GM21447 (cell line): ENCODE measurements around the gene SOCS7.

Experiments
- ATAC-seq: cut with Tn5 transposase; IDR thresholded peaks from one replicate; pipeline ENCODE4 v1.9.1; 2021; ENCODE audit not compliant: unreplicated experiment

SOCS7 gene

DNA sequence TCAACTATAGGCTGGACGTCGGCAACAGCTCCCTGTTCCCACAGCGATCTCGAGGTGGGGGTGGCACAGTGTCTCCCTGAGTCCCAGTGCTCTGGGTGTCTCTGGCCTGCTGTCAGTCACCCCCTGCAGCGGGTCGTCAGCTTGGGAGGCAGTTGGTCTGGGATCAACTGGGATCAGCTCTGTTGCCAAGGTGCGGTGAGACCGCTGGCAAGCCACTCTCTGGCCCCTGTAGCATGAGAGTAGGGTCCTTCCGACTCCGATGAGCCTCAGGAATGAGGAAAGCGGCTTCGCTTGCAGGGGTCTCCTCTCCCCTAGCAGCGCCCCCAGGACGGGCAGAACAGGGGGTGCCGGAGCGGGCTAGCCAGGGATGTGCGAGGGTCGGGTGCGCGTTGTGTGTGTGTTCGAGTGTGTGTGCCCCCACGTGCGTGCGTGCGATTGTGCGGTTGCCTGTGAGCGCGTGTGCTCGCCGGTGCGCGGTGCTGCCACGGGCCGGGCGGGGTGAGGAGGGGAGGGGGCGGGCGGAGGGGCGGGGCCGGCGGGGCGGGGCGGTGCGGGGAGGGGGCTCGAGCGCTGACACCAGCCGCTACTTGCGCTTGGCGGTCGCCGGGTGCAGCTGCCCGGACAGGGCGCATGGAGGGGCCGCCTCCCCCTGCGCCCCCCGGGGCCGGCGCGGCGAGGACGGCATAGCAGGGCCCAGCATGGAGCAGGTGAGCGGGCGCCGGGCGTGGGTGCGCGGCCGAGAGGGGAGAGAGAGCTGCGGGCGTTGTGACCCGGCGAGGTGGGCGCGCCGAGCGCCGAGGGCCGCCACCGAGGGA is 67.3 kb downstream of the SOCS7 start:
- ATAC-seq = no peak

DNA sequence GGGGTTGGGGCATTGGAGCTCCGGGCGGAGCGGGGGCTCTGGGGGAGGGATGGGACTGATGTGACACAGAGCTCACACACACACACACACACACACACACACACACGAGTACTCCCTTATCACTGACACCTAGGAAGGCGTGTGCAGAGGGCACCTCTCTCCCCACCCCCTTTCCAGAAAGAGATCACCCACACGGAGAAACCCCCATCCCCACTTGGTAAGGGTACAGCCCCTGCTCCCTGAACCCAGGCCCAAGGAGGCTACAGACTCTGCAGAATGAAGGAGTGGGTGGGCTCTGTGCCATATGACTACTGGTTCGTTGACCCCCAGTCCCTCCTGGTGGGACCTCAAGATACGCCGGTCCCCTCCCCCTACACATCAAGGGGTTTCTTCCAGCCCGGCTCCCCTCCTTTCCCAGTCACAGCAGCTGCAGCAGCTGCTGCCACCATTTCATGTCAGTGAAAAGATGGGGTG is 67.9 kb downstream of the SOCS7 start:
- ATAC-seq = no peak

DNA sequence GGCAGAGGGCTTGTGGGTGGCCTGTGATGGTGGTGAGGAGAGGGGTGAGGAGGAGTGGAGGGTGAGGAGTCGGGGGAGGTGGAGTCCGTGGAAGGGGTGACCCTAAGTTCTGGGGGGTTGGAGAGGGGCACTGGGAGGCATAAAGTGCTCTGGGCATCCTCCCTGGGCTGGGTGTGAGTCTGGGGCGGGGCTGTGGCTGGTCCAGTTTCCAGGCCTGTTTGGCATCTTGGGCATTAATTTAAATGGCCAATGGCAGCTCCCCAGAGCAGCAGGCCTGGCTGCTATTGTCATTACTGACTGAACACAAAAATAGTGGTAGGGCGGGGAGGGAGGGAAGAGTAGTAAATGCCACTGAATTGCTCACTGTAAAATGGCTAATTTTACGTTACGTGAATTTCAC is 68.9 kb downstream of the SOCS7 start:
- no peak for ATAC-seq

DNA sequence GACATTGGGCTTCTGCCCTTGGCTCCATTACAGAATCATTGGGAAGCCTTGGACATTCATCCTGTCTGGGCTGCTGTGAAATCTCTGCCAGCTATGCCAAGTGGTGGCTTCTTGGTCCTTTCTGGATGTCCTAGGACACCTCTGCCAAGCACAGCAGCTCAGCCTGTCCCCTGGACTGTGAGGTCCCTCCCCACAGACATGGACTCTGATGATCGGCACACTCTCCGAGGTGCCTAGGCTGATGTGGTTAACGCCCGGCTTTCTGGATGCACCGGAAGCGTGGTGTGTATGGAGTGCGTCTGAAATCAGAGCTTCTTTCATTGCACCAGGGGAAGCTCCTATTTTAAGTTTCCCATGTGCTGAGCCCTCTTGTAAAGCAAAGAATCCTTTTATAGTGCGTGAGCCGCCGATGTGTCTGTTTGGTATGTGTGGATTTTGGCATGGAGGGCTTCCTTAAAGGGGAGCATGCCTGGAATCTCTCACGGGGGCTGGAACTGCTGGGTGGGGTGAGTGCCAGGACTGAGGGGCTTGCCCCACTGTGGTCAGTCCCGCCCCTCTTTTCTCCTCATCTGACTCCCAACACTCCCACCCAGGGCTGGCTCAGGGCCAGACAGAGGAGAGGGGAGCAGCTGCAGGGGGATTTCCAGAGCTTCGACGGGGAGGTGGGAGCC is 69.7 kb downstream of the SOCS7 start:
- no peak for ATAC-seq

DNA sequence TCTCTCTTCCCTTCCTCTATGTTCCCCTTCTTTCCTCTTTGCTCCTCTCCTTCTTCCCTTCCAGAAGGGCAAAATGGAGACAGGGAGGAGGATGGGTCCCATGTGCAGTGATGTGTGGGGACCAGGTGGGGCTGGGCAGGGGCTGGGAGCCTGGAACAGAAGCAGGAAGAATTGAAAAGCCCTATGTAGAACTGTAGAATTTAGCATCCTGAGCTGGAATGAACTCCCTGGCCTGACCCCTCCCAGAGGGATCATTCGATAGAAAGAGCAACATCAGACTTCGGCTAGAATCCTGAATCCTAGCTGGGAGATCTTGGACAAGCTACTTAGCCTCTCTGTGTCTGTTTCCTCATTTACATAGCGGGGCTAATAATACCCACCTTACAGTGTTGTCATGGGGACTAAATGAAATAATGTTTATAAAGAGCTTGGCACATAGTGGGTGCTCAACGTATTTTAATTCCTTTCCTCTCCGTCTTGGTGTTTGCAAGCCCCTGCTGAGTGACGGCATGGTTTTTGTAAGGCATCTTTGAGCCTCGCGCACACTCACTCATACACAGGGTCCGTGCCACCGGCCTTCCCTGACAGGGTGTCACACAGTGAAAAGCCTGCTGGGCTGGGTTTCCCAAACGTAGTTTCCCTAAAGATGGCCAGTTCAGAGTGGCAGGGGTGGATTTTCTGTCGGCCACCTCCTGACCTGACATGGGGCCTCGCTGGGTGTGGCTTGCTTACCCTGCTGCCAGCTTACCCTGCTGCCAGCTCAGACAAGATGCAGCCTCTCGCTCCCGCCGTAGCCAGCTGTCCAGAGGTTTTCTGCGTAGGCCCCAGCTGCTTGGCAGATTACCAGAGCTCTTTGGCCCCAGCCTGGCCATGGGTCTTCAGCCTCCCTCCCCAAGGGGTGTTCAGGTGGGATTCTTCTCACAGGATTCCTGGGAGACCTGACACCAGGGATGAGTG is 70.5 kb downstream of the SOCS7 start:
- ATAC-seq = no peak

DNA sequence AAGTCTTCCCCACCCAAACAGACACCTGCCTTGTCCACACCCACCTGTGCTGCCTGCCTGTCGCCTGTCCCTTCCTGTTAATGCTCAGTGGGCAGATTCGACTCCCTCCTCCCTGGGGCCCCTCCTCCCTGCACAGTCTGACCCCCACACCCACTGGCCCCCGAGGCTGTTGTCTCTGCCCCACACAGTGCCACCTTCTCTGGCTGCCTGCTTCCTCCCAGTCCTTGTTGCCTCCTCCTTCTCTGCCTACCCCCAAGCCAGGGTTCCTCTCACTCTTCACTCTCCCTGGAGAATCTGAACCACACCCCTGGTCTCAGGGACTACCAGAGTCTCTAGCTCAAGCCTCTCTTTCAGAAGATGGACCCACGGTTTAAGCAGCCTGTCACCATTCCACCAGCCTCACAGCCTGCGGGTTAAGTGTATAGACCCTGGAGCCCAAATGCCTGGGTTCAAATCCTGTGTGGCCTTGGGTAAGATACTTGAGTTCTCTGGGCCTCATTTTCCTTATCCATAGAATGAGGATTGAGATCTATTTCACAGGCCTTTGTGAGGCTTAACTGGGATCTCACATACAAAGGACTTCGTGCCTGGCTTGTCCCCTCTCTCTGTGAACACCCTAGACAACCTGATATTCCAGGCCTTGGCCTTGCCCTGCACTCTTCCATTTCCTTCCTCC is 72.8 kb downstream of the SOCS7 start:
- ATAC-seq = no peak

DNA sequence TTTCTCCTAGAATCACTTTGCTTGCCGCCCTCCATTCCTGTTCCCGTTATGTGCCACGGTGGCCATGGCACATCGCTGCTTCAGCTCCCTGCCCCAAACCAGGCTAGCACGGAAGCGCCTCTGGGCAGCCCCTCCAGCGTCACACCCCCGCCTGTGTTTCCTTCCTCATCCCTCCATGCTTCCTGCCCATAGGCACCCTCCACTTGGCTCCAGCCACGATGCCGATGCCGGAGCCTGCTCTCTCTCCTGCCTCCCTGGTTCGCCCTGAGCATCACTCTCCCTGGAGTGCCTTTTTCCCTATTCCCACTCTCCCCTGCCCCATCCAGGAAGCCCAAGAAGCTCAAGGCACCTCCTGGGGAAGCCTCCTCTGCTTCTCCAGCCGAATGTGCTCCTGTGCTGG is 73.4 kb downstream of the SOCS7 start:
- ATAC-seq = no peak

DNA sequence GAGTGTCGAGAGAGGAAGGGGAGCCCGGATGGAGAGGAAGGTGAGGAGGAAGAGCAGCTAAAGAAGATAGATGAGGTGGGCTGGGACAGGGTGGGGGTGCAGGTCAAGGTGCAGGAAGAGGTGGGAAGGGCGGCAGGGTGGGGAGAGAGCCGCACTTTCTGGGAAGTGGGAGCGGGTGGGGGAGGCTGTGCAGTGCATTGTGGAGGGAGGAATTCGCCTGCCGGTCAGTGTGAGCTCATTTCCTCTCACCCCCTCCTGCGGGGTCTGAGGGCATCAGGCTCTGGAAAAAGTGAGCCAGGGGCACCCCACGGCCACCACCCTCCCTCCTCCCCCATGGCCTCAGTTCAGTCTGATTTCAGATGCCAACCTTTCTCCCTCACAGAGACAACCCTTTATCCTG is 74.1 kb downstream of the SOCS7 start:
- ATAC-seq = no peak

DNA sequence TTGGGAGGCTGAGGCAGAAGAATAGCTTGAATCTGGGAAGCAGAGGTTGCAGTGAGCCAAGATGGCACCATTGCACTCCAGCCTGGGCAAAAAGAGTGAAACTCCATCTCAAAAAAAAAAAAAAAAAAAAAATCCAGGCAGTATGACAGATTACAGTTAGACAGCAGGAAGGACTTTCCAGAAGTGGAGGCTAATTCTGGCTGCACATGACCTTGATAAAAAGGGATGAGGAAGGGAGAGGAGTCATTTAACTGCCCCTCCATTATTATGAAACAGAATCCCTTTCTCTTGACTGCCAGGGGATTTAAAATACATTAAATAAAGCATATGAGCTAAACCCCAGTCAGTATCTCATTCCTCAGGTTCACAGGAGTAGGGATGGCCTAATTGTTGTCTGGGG is 74.8 kb downstream of the SOCS7 start:
- ATAC-seq = no peak

DNA sequence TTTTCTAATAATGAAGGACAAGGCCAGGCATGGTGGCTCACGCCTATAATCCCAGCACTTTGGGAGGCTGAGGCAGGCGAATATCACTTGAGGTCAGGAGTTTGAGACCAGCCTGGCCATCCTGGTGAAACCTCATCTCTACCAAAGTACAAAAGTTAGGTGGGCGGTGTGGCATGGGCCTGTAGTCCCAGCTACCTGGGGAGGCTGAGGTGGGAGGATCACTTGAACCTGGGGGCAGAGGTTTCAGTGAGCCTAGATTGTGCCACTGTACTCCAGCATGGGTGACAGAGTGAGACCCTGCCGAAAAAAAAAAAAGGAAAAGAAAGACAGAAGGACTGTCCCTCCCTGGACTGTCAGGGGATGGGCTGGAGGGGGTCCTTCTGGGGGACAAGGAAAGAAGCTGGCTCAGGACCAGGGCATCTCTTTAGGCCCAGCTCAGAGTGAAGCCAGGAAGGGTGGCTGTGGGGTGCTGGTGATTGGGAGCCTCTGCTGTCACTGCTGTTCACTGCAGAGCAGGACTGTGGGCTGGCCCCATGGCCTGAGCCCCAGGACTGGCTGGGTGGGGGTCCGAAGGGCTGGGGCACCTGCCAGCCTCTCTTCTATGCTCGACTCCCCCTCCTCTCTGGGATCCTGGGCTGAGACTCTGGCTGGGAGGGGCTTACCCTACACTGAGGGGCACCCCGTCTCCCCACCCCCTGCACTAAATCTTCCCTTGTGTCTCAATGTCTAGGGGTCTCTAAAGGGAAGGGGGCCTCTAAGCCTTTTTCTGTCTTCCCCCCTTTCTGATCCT is 75.7 kb downstream of the SOCS7 start:
- ATAC-seq = no peak

DNA sequence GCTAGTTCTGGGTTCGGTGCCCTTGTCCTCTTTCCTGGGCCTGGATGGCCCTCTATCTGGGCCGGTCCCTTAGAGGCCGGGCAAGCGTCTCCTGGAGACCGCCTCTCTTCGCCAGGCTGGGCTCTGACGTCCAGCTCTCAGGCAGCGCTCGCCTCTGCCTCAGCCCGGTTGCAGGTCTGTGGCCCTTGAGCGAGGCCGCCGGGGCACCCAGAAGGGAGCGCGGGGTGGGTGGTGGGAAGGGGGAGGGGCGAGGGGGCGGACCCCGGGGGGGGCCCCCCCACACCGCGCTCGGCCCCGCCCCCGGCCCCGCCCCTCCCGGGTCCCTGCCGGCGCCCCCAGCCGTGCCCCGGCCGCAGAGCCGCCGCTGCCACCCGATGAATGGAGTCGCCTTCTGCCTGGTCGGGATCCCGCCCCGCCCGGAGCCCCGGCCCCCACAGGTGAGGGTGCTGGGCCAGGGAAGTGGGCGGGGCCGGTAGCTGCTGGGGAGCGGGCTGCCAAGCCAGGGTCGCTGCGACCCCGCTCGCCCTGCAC is 76.5 kb downstream of the SOCS7 start, which contains the start of gene ARHGAP23:
Gene ARHGAP23 (plus strand): TSS at position 353 of the 531 bp plus-strand sequence. CDS start 22 bp downstream, at position 375.
- no peak for ATAC-seq

DNA sequence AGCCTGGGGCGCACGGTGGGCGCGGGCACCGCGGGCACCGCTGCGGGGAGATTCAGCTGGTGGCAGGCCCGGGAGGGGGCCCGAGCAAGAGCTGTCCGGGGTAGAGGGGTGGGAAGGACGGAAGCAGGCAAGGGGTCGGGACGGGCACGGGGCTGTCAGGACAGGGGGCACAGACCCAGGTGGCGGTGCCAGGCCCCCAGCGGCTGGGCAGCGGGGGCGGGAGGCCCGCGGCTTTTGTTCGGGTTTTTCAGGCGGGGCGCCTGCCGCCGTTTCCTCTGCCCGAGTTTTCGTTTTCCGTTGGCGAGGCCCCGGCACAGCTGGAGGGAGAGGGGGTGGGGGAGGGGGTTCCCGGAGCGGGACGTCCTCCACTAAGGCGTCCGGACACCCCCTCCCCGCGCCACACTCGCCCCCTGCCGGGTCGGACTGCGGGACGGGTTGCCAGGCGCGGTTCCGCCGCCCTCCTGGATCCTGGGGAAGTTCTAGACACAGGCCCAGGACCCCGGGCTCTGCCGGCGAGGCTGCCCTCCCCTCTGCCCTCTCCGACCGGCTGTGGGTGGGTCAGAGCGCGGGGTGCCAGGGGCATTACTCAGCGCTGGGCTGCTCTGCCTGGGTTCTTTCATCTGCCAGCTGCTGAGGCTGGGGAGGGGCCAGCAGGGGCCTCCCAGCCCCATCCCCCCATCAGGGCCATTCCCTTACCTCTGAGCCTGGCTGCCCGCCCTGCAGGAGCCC is 77.2 kb downstream of the SOCS7 start:
- no peak for ATAC-seq

DNA sequence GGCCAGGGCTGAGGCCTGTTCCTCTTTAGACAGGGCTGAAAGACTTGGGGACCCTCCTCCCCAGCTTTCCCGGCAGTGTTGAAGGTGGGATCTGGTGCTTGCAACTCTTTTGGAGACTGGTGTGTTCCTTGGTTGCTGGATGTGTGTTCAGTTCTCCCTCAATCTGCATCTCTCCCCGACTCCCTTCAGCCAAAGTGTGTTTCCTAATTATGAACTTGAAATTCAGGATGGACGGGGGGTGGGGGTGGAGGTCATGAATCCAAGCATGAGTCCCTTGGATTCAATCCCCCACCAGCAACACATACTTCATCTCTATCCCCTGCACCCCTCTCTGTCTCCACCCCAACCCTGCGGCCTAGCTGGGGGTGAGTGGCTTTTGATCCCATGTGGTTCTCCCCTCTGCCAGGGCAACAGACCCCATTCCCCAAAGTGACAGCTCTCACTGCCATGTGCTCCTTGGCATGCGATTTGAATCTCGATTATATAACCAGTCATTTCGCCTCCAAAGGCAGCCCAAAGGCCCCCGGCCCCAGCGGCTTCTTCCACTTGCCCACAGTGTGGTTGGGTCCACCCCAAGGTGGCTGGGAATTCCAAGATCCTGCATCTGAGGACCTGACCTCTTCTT is 77.9 kb downstream of the SOCS7 start:
- ATAC-seq = no peak

DNA sequence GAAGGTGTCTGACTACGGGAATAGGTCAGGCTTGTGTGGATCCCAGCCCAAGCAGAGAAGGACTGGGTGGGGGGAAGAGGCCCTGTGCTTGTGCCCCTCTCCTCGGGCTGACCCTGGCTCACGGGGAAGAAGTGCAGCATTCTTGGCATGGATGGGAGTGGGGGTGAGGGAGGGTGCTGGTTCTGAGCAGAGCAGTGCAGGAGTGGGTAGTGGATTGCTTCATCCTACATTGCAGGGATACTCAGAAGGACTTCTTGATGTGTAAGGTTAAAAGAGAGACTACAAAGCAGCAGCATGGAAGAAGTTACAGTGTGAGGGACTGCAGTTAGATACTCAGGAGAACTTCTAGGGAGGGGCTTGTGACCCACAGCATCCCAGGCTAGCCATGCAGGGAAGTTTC is 78.7 kb downstream of the SOCS7 start:
- no peak for ATAC-seq

DNA sequence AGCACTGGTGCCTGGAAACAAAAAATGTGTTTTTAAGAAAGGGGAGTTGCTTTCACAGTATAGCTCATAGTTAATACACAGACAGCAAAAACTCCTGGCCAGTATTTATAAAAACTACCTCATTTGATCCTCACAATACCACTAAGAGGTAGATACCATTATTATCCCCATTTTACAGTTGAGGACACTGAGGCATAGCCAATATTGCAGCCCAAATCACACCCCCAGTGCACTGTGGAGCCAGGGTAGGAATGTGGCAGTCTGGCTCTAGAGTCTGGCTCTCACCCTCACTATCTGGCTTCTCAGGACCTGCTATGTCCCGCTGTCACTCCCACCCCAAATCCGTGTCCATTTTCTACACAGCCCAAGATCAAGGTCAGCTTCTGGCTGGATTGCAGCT is 79.2 kb downstream of the SOCS7 start:
- ATAC-seq = no peak

DNA sequence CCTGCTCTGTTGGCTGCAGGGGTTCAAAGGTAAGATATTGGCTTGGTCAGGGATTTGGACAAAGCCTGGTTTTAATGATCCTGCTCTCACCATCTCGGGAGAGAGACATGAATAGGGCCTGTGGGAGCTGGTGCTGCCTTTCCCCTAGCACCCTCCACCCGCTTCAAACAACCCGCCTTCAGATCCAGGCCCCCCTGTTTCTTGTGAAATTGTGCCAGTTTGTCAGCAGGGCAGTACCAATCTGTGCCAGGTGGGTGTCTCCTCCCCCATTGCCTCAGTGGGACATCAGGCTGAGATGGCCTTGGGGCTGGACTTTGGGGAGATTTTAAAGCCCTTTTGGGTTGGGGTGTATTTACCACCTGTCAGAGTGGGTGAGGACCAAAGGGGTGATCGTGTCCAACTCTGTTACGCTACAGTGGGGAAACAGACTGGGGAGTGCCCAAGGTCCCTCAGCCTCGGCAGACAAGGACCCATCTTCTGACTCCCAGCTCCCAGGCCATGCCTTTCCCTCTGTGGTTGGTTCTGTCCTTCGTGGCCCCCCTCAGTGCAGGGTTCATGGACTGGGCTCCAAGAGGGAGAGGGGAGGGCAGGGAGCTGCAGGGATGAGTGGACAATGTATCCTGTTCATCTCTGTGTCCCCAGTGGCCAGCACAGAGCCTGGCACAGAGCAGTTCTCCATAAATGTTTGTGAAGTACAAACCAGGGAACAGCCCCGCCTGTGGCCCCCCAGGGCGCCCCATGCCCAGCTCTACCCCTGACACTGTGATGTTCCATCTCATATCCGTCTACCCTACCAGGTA is 79.9 kb downstream of the SOCS7 start:
- ATAC-seq = no peak

DNA sequence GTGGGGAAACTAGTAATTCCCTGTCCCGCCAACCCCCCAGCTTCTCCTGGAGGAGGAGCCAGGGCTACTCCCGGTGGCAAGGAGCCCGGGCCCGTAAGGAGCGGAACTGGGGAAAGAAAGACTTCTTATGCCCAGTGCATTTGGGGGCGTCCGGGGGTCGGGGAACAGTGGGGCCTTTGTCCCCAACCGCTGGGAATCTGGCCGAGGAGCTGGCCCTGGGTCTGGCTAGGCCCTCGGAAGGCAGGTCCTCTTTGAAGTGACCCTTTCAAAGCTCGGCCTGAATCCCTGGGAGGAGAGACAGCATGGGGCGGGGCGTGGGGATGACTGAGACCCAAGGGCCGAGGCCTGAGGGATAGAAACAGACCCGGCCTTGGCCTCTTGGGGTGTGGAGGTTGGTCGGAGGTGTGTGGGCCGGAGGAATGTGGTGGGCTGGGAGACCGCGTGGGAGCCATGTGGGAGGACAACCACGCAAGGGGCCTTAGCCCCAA is 82.6 kb downstream of the SOCS7 start:
- ATAC-seq = no peak

DNA sequence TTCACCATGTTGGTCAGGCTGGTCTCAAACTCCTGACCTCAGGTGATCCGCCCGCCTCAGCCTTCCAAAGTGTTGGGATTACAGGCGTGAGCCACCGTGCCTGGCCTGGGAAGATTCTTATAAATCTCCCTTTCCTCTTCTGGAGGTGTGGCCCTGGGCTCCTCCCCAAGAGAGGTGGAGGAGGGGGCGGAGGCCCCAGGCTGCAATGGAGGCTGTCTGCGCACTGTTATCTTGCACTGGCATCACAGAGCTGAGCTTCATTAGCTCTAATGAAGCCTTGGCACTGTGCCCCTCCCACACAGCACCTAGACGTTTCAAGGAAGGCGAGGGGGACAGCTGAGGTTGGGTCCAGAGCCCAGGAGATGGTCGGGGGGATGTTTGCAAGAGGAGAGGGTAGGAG is 84.2 kb downstream of the SOCS7 start:
- ATAC-seq = no peak
